GM19043 (cell line): Measurements from ENCODE around the gene GET4.

Experiments
- ATAC-seq: cut with Tn5 transposase; IDR thresholded peaks from one replicate; pipeline ENCODE4 v1.9.1; 2021; ENCODE audit warnings: low read depth; ENCODE audit not compliant: unreplicated experiment

The GET4 gene

GRCh38 chr7:897086-897485 is 20.7 kb downstream of the GET4 start:
- ATAC-seq, result no peak

GRCh38 chr7:897771-898376 is 21.5 kb downstream of the GET4 start:
- ATAC-seq, result no peak

- no peak for ATAC-seq
These were observed 22.1 kb downstream of the GET4 start for GRCh38 chr7:898460-898854.

- no peak for ATAC-seq
These were observed 22.7 kb downstream of the GET4 start for GRCh38 chr7:898855-899681.

GRCh38 chr7:899806-900205 is 23.5 kb downstream of the GET4 start:
- ATAC-seq, result no peak

GRCh38 chr7:900331-901040 is 24.1 kb downstream of the GET4 start:
- no peak for ATAC-seq

GRCh38 chr7:901041-901387 is 24.7 kb downstream of the GET4 start:
- no peak for ATAC-seq

GRCh38 chr7:901388-902154 is 25.2 kb downstream of the GET4 start:
- ATAC-seq, result no peak

- ATAC-seq, result no peak
These were observed 26.6 kb downstream of the GET4 start for GRCh38 chr7:902996-903395.

- no peak for ATAC-seq
These were observed 27.8 kb downstream of the GET4 start for GRCh38 chr7:903921-904755.

GRCh38 chr7:904847-905246 is 28.5 kb downstream of the GET4 start:
- no peak for ATAC-seq

GRCh38 chr7:906776-907157 is 30.4 kb downstream of the GET4 start:
- no peak for ATAC-seq

GRCh38 chr7:907158-907980 is 31.0 kb downstream of the GET4 start:
- no peak for ATAC-seq

GRCh38 chr7:908159-908581 is 31.8 kb downstream of the GET4 start:
- no peak for ATAC-seq

GRCh38 chr7:908591-909357 is 32.4 kb downstream of the GET4 start:
- peak; percentile 84 for ATAC-seq

- no peak for ATAC-seq
These were observed 33.3 kb downstream of the GET4 start for GRCh38 chr7:909358-910329.

- no peak for ATAC-seq
These were observed 34.1 kb downstream of the GET4 start for GRCh38 chr7:910441-910861.
